Neuron (in vitro differentiated cells): ENCODE data around the gene PTPRC.

Experiments
- H2AFZ ChIP-seq: one replicate; pipeline ENCODE4 v1.6.1; 2013; ENCODE audit warnings: low read depth, mild to moderate bottlenecking, inconsistent platforms, low read length, moderate library complexity
- H3K27me3 ChIP-seq: one replicate; pipeline ENCODE4 v1.6.1; 2013; ENCODE audit warnings: low read length; ENCODE audit not compliant: insufficient read depth
- H3K36me3 ChIP-seq: one replicate; pipeline ENCODE4 v1.6.1; 2013; ENCODE audit warnings: low read length; ENCODE audit not compliant: insufficient read depth
- H3K4me1 ChIP-seq: one replicate; pipeline ENCODE4 v1.6.1; 2013; ENCODE audit warnings: low read length; ENCODE audit not compliant: insufficient read depth
- H3K4me3 ChIP-seq: 2 replicates; pipeline ENCODE4 v1.5.1; 2013; ENCODE audit warnings: mild to moderate bottlenecking, low read length, moderate library complexity
- H3K9me3 ChIP-seq: one replicate; pipeline ENCODE4 v1.6.1; 2013; ENCODE audit warnings: low read length

The PTPRC gene

DNA sequence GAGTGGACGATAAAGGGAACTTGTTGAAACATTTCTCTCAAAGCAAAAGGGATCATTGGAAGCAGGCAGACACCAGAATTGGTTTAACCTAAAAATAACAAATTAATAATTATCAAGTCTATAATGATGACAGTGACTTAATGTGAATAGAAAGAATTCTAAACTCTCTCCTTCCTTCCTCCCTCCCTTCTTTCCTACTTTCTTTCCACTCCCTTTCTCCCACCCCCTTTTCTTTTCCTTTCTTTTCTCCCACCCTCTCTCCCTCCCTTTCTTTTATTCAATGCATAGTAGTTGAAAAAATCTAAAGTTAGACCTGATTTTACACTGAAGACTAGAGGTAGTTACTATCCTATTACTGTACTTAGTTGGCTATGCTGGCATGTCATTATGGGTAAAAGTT is 55.7 kb downstream of the PTPRC start:
- peaks cover 2% of the 10 kb centered on the region for H3K4me1 ChIP-seq
- no peak overlapping the region for H3K4me3 ChIP-seq
- H3K9me3 ChIP-seq = no peaks in the 10 kb centered on the region
- H3K27me3 ChIP-seq = no peaks in the 10 kb centered on the region
- no peaks in the 10 kb centered on the region for H3K36me3 ChIP-seq
- no peak overlapping the region for H2AFZ ChIP-seq

DNA sequence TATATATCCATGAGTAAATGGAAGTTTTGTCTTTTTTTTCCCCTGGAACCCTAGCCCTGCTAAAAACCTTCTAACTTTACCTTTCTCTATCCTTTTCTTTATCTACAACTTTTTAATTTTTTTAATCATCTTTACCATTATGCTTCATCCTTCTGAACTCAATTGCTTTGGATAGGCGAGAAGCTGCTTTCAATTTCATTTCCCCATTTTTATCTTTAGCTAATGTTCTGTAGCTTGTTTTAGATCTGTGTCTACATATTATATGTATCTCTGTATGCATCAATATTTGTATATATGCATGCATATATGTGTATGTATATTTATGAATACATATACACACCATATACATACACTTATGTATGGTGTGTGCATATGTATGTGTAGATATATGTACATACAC is 57.4 kb downstream of the PTPRC start:
- Histone ChIP-seq H3K4me3 (no peak overlapping the region), H3K36me3 (no peaks in the 10 kb centered on the region), H2AFZ (no peak overlapping the region), H3K4me1 (peaks cover 19% of the 10 kb centered on the region), H3K9me3 (no peaks in the 10 kb centered on the region), H3K27me3 (no peaks in the 10 kb centered on the region)

DNA sequence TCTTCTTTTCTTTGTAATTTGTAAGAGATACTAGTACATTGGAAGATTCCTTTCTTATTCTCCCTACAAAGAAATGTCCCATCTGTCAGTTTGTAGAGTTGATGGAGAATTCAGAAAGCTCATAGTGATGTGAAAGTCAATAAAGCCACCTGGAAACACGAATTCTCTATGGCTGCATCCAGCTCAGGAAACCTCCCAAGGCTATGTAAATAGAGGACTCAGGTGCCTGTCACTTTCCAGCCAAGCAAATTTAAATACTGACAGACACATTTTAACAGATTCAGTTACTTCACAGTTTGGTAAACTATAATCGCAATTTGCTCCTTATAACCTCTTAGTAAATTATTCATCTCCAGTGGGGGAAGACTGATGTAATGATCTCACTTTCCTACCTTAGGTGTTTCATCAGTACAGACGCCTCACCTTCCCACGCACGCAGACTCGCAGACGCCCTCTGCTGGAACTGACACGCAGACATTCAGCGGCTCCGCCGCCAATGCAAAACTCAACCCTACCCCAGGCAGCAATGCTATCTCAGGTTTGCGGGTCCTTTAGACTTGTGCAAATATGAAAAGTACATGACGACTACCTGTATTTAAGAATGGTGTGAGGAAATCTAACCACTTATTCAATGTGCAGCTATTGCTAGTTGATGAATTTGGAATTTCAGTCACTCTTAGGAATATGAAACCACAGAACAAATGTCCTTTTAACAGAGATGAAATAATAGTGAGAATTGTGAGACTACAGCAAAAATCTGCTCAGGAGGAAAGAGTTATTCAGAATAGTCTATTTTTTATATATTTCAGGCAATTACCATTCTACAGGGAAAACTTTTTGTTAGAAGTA is 60.6 kb downstream of the PTPRC start:
- Histone ChIP-seq H2AFZ (no peak overlapping the region), H3K4me3 (no peak overlapping the region), H3K27me3 (no peaks in the 10 kb centered on the region), H3K9me3 (no peaks in the 10 kb centered on the region), H3K36me3 (no peaks in the 10 kb centered on the region), H3K4me1 (peaks cover 28% of the 10 kb centered on the region)

DNA sequence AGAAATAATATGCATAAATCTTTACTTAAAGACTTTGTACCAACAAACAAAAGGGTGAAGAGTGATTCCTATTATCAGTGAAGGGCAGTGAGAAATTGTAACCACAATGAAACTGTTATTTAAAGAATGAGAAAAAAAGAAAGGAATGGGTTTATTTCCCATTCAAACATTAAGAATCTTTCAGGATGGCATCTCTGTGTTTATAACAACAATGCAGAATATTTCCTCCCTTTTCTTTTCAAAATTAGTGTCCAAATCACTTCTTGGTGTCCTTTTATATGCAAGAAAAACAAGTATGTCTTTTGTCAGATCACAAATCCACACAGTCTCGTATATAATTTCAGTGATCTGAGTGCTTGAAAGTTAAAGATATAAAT is 61.2 kb downstream of the PTPRC start:
- Histone ChIP-seq H3K4me1 (peaks cover 28% of the 10 kb centered on the region), H2AFZ (no peak overlapping the region), H3K4me3 (no peak overlapping the region), H3K36me3 (no peaks in the 10 kb centered on the region), H3K9me3 (no peaks in the 10 kb centered on the region), H3K27me3 (no peaks in the 10 kb centered on the region)

DNA sequence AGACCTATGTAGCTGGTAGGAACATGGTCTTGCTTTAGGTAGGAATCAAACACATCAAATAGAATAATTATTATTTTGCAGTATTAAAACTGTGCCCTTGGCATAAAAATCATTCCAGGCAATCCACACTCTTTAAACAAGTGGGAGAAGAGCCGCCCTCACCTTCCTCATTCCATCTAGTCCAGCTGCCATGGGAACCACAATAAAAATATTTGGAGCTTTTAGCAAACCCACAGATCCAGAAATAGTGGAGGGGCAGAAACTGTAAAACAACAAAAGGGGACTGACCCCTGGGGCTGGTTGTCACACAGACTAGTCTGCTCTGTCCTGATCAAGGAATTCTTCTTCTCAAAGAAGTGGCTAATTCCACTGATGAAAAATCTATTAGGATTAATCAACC is 61.6 kb downstream of the PTPRC start:
- Histone ChIP-seq H3K36me3 (no peaks in the 10 kb centered on the region), H3K4me1 (peaks cover 28% of the 10 kb centered on the region), H3K4me3 (no peak overlapping the region), H3K27me3 (no peaks in the 10 kb centered on the region), H2AFZ (no peak overlapping the region), H3K9me3 (no peaks in the 10 kb centered on the region)

GRCh38 chr1:198701250-198701649 is 62.4 kb downstream of the PTPRC start:
- no peaks in the 10 kb centered on the region for H3K27me3 ChIP-seq
- no peaks in the 10 kb centered on the region for H3K9me3 ChIP-seq
- H3K36me3 ChIP-seq = no peaks in the 10 kb centered on the region
- no peak overlapping the region for H3K4me3 ChIP-seq
- H3K4me1 ChIP-seq = peaks cover 28% of the 10 kb centered on the region
- H2AFZ ChIP-seq = no peak overlapping the region

GRCh38 chr1:198701766-198702539 is 63.1 kb downstream of the PTPRC start:
- no peaks in the 10 kb centered on the region for H3K27me3 ChIP-seq
- peaks cover 28% of the 10 kb centered on the region for H3K4me1 ChIP-seq
- no peak overlapping the region for H3K4me3 ChIP-seq
- no peaks in the 10 kb centered on the region for H3K9me3 ChIP-seq
- no peaks in the 10 kb centered on the region for H3K36me3 ChIP-seq
- H2AFZ ChIP-seq = no peak overlapping the region

DNA sequence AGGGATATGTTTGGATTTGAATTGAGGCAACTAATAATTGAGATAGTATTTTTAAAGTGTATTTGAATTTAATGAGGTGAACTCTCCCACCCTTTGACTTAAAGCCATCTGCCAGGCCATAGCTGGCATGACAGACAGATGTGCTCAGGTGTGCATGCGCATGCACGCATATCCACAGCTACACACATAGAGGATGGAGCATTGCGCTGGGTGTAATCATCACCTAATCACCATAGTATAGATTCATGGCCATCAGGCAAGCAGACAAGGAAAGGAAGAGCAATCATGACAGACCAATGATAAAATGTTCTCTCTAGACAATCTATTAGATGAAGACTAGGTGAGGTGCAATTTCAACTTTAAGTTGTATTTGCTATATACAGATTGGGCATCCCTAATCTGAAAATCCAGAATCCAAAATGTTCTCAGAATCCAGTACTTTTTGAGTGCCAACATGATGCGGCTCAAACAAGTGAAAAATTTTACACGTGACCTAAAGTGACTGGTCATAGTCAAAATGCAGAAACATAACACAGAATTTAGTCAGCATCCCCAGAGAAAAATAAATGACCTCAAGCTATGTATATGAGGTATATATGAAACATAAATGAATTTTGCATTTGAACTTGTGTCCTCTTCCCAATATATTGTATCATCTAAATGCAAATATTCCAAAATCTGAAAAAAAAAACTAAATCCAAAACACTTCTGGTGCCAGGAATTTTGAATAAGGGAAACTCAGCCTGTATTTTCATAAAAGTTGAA is 70.1 kb downstream of the PTPRC start:
- Histone ChIP-seq H3K36me3 (no peaks in the 10 kb centered on the region), H2AFZ (no peak overlapping the region), H3K4me1 (no peaks in the 10 kb centered on the region), H3K4me3 (no peak overlapping the region), H3K27me3 (no peaks in the 10 kb centered on the region), H3K9me3 (no peaks in the 10 kb centered on the region)

DNA sequence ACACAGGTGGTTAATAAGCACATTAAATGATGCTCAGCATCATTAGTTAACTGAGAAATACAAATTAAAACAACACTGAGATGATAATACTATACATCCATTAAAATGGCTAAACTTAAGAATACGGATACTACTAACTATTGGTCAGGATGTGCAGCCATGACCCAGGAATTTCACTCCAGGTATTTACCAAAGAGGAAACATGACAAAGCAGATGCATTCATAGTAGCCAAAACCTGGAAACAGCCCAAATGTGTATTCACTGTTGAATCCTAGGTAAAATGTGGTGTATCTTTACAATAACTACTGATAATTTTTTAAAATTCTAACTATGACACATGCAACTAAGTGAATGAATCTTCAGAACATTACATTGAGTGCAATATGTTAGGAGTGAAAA is 73.0 kb downstream of the PTPRC start:
- Histone ChIP-seq H3K9me3 (no peaks in the 10 kb centered on the region), H2AFZ (no peak overlapping the region), H3K4me1 (peaks cover 4% of the 10 kb centered on the region), H3K4me3 (no peak overlapping the region), H3K36me3 (no peaks in the 10 kb centered on the region), H3K27me3 (no peaks in the 10 kb centered on the region)

- Histone ChIP-seq H3K4me3 (no peak overlapping the region), H2AFZ (no peak overlapping the region), H3K4me1 (peaks cover 4% of the 10 kb centered on the region), H3K27me3 (no peaks in the 10 kb centered on the region), H3K9me3 (no peaks in the 10 kb centered on the region), H3K36me3 (no peaks in the 10 kb centered on the region)
These were observed 74.2 kb downstream of the PTPRC start for GRCh38 chr1:198713081-198713480.

DNA sequence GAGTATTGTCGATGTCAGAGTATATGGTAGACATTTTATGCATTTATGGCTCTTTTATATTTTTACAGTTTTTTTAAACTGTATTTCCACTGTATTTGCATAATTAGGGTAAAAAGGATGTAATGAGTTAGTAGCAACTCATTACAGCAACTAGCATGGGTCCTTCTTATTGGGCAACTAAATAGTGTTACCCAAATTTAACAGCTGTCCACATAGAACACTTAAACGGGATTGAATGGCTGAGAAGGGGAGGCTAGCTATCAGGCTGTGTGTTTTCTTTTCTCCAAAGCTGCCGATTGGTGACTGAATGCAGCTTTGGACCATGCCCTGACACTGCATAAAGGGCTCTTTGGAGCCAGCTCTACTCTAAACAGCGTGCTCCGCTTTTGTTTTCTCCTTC is 75.4 kb downstream of the PTPRC start:
- Histone ChIP-seq H3K36me3 (no peaks in the 10 kb centered on the region), H3K4me1 (peaks cover 4% of the 10 kb centered on the region), H3K4me3 (no peak overlapping the region), H3K27me3 (no peaks in the 10 kb centered on the region), H3K9me3 (no peaks in the 10 kb centered on the region), H2AFZ (peak overlapping the region; percentile 28)

- no peak overlapping the region for H3K4me3 ChIP-seq
- peaks cover 4% of the 10 kb centered on the region for H3K4me1 ChIP-seq
- no peak overlapping the region for H2AFZ ChIP-seq
- no peaks in the 10 kb centered on the region for H3K9me3 ChIP-seq
- no peaks in the 10 kb centered on the region for H3K36me3 ChIP-seq
- H3K27me3 ChIP-seq = no peaks in the 10 kb centered on the region
These were observed 77.2 kb downstream of the PTPRC start for GRCh38 chr1:198716051-198716450.

DNA sequence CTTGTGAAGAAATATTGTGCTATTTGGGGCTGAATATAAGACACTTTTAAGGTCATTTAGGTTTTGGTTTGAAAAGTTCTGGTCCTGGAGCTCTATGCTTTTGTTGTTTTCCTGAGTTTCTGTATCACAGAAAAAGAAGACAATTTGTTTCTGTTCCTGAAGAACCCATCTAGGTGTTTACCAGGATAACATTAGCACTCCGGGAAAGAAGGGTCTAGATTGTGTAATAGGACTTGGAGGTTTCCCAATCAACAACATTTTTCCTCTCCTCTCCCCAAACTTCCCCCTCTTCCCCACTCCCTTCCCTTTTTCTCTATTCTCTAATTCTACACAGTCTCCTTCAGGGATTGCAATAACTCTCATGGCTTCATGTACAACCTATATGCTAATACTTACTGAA is 78.7 kb downstream of the PTPRC start:
- H3K4me1 ChIP-seq = peaks cover 4% of the 10 kb centered on the region
- H3K9me3 ChIP-seq = no peaks in the 10 kb centered on the region
- H3K4me3 ChIP-seq = no peak overlapping the region
- H2AFZ ChIP-seq = no peak overlapping the region
- no peaks in the 10 kb centered on the region for H3K27me3 ChIP-seq
- no peaks in the 10 kb centered on the region for H3K36me3 ChIP-seq
